Activated CD8-positive, alpha-beta memory T cell treated with anti-CD3 and anti-CD28 coated beads for 4 hours (primary cell): Measurements from ENCODE around the gene LRRC19.

Experiments used
- DNase-seq, 2 donors: peaks; one replicate each; pipeline ENCODE4 v3.0.0-alpha.2; 2020; ENCODE audit warnings: low read depth in 2 of 2

Gene LRRC19

GRCh38 chr9:27005491-27005890 is at the start of gene LRRC19:
TSS of gene LRRC19 (minus strand) at chr9:27005672. CDS start at chr9:26999694, 5,978 bp downstream.
- DNase-seq = no peak

DNA sequence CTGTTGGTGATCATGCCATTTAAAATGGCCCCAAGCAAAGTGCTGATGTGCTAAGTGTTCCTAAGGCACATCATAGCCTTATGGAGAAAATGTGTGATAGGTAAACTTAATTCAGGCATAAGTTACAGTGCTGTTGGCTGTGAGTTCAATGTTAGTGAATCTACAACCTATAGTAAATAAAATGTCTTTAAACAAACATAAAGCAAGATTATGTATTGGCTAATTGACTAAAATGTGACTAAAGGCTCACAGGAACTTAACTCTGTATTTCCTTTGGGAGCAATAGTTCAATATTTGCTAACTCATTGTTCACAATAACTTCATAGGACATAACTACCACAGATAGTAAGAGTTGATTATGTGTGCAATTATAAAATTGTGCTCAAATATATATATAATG is 49.4 kb upstream of the LRRC19 start:
- no peak for DNase-seq

- no peak for DNase-seq
Observed at GRCh38 chr9:27054125-27054524, 48.7 kb upstream of the LRRC19 start.

GRCh38 chr9:27053369-27054022 is 48.0 kb upstream of the LRRC19 start:
- no peak for DNase-seq

- DNase-seq = no peak
Observed at GRCh38 chr9:27047136-27047535, 41.7 kb upstream of the LRRC19 start.

GRCh38 chr9:27043176-27043575 is 37.7 kb upstream of the LRRC19 start:
- DNase-seq = no peak

DNA sequence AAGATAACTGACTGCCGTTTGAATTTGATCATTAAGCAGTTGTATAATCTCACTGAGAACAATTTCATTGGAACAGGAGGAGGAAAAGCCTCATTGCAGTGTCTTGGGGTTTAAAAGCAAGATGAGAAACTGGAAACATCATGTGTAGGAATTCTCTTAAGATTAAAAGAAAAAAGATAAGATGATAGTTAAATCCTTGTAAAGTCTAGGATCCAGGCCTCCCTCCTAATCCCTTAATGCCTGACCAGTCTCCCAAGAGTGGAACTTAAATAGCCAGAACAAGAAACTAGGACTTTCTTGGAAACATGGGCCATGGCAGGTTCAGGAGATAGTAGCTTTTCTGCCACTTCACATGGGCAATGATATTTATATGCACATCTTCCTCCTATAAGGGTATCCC is 37.0 kb upstream of the LRRC19 start:
- no peak for DNase-seq

GRCh38 chr9:27041746-27042145 is 36.3 kb upstream of the LRRC19 start:
- no peak for DNase-seq

GRCh38 chr9:27037499-27037898 is 32.0 kb upstream of the LRRC19 start:
- DNase-seq = no peak

DNA sequence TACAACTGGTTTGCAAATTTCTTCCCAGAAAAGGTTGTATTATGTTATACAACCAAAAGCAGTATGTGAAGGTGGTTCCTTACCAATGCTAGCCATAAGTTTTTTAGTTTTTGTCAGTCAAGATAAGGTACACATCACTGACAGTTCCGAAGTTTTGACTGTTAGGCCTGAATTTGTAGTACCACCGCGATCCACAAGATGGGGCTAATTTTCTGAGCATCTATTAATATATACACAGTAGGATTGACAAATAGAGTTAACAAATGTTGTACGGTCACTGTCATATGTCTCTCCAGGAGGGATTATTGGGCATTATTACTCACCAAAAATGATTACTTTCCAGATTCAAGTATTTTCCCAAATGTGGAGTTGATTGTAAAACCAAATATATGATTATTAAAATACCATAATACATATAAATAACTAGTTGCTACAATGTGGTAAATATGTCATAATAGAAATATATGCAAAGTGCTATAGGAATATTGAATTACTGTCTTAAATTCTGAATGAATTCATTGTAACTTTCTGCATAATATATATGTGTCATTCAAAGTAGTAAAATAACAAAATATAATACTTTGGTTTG is 28.4 kb upstream of the LRRC19 start:
- DNase-seq = no peak

DNA sequence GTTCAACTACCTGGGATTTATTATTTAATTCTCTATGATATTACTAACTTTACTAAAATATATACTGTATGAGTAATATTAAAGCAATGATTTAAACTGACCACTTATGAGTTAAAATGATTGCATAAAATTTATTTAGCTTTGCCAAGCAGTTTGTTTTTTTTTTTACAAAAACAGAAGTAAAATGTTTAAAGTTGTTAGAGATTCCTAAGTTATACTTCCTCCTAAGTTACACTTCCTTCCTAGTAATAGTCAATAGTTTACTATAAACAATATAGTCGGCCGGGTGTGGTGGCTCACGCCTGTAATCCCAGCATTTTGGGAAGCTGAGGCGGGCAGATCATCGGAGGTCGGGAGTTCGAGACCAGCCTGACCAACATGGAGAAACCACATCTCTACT is 23.7 kb upstream of the LRRC19 start:
- no peak for DNase-seq

- no peak for DNase-seq
Observed at GRCh38 chr9:27022920-27023319, 17.4 kb upstream of the LRRC19 start.

DNA sequence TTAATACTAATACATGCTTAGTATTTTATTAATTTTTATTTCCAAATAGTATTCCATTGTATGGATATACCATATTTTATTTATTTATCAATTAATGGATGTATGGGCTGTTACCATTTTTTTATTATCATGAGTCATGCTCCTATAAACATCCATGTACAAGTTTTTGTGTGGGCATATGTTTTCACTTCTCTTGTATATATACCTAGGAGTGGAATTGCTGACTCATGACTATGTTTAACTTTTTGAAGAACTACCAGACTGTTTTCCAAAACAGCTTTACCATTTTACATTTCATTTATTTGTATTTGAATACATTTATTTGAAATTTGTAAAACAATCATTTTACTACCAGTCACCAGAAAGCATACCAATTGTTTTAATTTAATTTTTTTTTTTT is 14.1 kb upstream of the LRRC19 start:
- DNase-seq = no peak

- no peak for DNase-seq
Observed at GRCh38 chr9:27003426-27004077, 1.9 kb downstream of the LRRC19 start.

GRCh38 chr9:26995810-26996209 is 9.7 kb downstream of the LRRC19 start:
- DNase-seq = no peak

DNA sequence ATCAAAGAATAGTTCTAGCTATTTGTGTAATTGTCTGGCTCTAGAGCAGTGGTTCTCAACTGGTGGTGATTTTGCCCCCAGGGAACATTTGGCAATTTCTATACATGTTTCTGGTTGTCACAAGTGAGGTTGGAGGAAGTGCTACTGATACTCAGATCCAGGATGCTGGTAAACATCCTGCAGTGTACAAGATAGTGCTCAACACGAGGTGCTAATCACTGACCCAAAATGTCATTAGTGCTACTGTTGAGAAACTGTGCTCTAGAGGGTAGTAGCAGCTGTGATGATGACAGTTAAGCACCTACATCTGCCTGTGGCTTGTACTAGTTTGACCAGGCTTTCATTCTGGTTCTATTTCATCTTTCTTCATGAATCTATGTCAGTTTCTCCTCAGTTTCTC is 22.1 kb downstream of the LRRC19 start:
- no peak for DNase-seq

GRCh38 chr9:26975728-26976707 is 29.5 kb downstream of the LRRC19 start:
- no peak for DNase-seq

DNA sequence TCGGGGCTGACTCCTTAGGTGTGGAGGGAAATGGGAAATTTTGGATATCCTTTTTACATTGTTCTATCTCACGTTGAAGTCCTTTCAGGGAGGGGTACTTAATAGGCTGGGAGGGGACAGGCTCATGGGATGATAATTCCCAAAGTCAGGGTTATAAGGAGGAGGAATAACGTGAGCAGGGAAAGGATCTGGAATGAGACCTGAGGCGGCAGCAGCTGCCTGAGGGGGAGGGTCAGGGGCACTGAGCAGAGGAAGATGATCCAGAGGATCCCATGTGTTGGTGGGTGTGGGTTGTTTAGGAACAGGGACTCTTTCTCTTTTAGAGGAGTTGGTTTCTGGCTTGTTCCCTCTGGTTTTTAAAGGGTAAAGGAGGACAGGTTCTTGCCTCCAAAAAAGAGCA is 30.5 kb downstream of the LRRC19 start:
- no peak for DNase-seq

DNA sequence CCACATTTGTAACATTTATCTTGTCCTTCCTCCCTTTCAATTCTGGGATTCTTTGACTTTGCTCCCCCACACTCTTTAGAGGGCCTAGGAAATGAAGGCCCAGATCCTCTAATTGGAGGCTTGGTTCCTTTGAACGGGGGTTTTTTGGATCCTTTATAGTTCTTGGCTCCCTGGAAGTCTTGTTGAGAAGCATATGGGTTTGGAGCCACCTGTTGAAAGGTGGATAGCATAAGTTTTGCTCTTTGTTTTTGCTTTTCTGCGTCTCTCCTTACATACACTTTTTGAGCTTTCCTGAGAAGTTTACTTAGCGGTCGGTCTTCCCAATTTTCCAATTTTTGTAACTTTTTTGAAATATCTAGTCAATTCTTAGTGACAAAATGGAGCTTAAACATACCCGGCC is 31.5 kb downstream of the LRRC19 start:
- no peak for DNase-seq

DNA sequence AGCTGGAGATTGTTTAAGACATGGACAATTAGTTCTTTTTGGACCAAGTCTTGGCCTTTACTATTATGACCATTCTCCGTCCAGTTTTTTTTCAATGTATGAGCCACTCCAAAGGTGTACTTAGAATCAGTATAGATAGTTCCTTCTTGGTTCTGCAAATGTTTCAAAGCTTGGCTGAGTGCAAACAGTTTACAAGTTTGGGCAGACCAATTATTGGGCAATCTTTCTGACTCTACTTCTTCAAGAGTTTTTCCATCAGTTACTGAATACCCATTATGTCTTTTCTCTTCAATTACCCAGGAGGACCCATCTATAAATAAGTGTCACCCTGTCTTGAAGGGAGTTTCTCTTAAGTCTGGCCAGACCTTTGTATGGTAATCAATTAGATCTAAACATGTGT is 33.8 kb downstream of the LRRC19 start:
- DNase-seq = no peak

DNA sequence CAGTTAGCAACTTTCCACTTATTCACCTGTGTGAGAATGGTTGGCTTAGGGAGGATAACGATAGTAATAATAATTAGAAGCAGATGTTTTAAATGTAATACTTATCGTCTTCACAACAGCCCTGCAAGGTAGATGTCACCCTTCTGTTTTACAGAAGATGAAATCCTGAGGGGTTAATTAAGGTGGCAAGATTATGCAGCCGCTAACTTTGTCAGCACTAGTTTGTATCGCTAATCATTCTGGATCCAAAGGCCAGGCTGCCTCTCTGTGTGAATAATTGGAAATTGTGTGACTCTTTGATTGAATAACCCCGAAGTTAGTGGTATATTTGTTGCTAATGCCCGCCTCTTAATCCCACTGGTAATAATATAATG is 48.6 kb downstream of the LRRC19 start:
- DNase-seq = no peak
